Ishikawa (cell line): Measurements from ENCODE around the gene AGT.

Source experiments
- EGR1 ChIP-seq: IDR thresholded peaks from 2 replicates; pipeline ENCODE4 v1.6.1; 2012
- EP300 ChIP-seq: IDR thresholded peaks from 2 replicates; pipeline ENCODE4 v1.6.1; 2012; ENCODE audit warnings: borderline replicate concordance
- MAX ChIP-seq: IDR thresholded peaks from 2 replicates; pipeline ENCODE4 v1.6.1; 2012
- RAD21 ChIP-seq: IDR thresholded peaks from 2 replicates; pipeline ENCODE4 v1.6.1; 2012; ENCODE audit warnings: low read depth
- TCF12 ChIP-seq: IDR thresholded peaks from 2 replicates; pipeline ENCODE4 v1.6.1; 2012; ENCODE audit warnings: low read depth

DNA sequence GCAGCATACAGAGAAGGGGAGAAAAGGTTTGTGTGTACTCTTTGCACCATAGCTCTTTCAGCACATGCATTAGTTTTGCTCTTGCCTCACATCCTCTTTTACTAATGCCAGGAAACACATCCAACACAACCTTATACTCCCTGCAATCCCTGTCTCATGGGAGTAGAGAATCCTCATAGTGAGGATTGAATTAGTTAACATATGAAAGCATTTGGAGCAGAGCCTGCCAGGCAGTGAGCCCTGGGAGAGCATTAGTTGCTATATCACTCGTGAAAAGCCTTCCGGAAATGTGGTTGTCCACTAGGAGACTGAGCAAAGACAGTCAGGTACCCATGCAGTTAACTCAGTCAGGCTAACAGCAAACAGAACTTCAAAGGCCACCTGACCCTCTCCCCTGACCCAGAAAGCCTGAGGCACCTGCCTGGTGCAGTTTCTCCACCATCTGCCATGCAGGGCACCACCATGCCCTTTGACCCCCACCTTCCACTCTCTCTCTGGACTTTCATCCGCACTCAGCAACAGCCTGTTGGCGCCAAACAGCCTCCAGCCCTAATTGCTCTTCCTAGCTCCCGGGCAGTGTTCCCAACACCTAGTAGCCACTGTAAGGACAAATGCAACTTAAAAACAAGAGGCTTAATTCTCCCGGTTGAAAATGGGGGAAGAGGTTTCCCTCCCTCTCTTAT is 14.9 kb upstream of the AGT start:
- TF ChIP-seq MAX (no peak), EGR1 (no peak), TCF12 (no peak), EP300 (no peak), RAD21 (no peak)
